Stimulated activated CD4-positive, alpha-beta T cell treated with anti-CD3 and anti-CD28 coated beads, Interleukin-2, amount 100 ng/mL, for 24 hours (primary cell): ENCODE data around the gene B4GALT6.

Experiments used
- DNase-seq, 2 donors: peaks; one replicate each; pipeline ENCODE4 v3.0.0-alpha.2; 2020

B4GALT6 gene

DNA sequence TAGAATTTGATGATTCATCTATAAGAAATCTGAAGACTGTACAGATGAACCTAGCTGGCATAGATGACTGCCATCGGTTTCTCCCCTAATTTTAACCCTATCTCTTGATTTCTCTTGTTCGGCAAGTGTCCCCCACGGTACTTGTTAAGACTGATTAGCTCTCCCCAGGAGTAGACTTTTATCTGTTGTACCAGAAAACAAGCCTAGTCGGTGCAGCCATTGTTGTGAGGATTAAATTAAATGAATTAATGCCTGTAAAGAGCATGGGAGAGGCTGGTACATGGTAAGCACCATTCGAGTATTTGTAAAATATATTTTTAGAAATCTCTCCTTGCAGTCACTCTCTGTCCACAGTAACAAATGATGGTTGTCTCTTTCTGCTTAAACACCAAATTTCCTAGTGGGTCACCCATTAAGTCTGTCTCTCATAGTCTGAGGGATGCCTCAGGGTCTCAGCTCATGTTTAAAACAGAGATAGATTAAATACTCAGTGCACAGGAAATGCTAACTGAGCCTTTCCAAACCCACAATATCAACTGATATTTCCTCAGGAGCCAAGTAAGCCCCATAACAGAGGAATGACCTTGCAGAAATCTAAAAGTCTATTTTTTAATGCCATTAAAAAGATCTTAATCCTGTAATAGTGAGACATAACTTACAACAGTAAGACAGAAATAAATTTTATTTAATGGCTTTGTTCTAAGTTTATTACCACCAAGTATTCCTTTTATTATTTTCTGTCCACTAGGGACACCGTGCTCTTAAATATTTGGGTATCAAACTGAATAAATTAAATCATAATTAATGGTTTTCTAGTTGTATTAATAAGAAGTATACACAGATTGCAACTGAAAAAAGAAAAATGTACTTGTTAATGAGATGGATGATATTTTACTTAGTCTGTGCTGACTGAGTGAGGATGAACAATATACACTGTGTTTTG is 2.9 kb upstream of the B4GALT6 start:
- DNase-seq = no peak

DNA sequence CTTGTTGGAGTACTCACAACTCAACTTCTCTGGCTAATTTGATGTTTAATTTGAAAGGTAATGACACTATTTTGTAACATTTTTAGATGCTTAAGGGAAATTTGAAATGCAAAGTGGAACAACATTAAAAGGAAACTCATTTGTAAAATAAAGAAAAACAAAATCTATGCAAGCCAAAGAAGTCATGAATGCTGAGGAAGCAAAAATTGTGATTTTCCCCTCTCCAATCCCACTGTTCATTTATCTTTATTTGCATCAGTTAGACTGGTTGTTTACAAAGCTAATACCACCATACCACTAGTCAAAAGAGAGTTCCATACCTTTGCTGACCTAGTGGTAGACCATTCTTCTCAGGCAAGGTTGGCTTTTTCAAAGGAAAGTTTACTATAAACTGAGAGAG is 2.2 kb upstream of the B4GALT6 start:
- DNase-seq = no peak

DNA sequence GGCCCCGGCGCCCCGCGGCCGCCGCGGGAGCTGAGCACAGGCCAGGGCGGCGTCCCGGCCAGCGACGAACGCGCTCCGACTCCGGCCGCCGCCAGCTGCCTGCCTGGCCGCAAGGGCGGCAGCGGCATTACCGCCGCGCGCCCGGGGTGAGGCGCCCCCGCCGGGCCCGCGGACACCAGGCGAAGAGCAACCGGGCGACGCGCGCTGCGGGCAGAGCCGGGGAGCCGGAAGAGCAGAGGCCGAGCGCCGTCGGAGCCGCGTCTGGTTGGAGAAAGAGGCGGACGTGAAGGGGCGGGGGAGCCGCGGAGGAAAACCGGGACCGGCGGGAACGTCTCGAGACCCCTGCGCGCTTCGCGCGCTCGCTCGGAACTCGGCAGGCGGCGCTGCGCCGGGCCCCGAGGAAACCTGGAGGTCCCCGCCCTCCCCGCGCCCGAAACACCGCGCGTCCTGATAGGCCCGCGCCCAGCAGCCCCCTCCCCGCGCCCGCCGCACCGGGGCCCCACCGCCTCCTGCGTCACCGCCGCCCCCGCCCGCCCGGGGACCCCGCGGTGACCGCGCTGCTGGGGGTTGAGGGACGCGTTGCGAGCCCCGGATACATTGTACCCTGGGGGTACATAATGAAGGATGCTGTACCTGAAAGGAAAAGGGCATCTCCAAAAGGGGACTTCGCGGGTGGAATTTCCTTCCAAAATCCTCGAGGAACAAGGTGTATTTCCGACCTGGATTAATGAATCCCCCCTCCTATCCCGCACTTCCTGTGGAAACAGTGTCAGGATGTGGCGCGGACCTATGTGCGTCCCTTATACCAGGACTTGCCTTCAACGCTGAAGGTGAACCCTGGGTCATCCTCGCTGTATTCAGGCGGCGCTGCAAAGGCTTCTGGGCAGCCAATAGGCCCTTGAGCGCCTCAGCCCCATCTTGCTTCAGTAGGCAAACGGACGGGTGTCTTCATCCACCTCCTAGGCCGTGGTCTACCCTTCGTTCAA is 1.0 kb upstream of the B4GALT6 start:
- DNase-seq = peak; percentile 34 to 74

DNA sequence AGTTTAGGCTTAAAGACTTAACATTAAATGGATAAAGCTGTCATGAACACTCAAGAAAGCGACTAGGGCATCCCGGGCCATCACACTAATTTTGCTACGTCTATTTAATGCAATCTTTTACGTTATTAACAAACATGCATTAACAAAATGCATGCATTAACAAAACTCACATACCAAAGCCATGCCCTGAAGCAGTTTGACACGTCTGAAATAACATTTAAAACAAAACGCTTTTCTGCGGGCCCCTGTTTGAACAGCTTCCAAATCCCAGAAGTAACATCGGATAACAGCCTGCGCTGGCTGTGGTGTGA is 458 bp downstream of the B4GALT6 start:
- DNase-seq = no peak

DNA sequence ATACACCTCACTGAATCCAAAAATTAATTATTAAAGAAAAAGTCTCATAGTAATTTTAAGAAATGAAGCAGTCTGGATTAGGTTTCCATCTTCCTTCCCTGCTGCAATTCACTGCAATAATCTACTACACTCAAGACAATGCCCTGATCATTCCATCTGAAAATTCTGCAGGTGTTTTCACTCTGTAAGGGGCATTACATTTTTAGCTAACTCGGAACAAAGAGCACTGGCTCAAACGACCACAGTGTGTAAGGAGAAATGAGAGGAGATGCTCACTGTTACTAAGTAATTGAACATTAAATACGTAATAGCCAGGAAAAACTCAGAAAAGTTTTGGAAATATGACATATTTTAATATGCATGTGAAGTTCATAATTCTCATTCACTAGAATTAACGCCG is 1.3 kb downstream of the B4GALT6 start:
- DNase-seq = no peak

DNA sequence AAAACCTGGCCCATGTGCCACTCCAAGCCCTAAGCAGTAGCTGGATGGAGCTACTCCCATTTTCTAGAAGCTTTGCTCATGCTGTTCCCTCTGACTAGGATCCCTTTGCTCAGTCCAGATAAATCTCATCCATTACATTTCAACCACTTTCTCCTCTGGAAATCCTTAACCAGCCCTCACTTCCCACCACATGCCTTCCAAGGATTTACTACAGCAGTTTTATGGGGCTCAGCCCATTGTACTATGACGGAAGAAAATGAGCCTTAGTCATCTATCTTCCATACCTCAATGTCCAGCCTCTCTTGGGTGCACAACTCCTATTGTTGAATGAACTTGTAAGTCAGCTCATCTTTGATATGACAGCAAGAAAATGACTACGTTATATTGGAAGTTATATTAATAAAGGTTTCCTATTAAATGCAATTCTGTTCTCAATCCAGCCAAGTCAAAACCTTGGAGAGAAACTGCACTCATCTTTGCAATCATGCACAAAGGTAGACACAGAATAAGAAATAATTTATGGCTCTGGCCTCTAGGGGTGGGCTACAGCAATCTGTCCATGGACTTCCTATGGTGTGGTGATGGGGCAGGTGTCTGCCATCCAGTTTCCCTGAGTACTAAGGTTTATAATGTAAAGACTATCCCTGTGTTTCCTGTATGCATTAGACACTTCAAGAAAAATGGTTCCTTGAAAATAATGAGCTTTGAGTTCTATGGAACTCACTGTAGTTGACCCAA is 3.4 kb downstream of the B4GALT6 start:
- DNase-seq = no peak

DNA sequence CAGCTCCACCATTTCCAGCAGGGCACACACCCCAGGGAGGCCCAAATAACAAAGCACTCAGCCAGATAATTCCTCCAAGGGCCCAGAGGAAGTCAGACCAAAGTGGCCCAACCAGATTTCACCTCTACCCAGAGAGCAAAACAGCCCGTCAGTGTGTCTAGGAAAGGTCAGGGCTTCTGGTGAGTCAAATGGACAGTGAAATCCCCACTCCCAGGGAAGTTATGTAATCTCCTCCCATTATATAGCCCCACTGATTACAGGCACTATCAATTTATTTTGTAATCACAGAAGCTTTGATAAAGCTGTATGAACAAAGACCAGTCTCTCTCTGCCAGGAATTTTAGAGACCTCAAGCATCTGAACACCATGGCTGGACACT is 4.0 kb downstream of the B4GALT6 start:
- no peak for DNase-seq

DNA sequence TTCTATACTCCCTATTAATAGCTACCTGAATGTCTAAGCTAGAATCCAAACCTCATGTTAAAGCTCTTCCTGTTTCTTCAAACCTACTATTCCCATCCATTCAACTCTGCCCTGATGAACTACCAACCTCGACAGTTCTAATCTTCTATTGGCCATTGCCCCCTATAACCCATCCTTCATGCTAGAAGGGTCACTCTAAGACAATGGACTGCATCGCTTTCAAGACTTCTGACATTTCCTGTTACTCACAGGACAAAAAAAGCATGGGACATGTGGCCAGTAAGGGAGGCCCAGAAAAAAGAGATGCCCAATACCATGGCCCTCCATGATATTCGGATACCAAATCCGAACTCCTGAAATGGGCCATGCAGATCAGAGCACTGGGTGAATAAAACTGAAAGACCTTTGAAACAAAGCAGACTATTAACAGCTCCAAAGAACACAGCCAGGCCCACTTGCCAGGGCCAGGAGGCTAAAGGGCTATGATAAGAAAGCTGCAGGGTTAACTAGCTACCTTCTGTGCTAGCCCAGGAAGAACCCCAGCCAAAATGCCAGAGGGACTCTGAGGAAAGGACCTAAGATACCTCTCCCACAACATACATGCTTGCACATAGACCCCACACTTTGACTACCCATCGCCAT is 4.5 kb downstream of the B4GALT6 start:
- no peak for DNase-seq

DNA sequence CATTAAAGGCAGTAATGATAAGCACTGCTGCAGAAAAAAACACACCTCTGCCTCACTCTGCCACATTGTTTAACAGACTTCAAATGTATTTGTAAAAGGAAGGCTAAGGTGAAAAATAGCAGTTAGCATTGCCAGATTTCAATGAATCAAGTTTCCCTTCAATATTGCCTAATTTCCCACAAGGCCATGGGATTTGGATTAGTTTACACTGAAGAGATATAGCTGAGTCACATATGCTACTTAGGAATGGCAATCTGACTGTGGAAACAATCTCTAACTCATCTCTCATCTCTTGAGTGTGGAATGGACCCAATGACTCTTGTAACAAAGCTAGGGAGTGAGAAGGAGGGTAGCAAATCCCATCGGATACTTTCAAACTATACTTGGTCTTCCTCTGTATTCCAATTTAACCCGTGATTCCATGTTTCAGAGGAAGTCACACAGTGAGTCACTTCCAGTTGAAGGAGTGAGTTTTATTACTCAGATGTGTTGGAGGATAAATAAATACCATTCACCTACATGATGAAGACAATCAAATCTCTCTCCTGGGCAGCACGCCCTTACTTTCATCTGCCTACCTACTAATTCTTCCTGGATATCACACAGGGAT is 5.1 kb downstream of the B4GALT6 start:
- DNase-seq = no peak

DNA sequence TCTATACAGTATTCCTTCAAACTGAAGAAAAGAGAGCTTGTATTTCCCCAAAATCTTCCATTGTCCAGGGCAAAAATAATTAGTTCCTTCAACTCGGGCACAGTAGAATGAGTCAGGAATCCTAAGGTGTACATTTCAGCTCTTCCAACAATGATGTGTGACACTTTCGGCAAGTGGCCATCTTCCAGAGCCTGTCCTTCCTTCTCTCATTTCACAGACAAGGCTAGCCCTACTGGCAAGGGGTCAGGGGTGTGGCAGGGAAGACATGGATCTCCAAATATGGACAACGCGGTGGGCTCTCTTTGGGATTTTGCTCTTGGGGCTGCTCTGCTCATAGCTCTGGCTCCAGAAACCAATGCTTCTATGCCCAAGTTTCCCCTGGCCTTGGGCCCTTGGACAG is 6.0 kb downstream of the B4GALT6 start:
- no peak for DNase-seq

DNA sequence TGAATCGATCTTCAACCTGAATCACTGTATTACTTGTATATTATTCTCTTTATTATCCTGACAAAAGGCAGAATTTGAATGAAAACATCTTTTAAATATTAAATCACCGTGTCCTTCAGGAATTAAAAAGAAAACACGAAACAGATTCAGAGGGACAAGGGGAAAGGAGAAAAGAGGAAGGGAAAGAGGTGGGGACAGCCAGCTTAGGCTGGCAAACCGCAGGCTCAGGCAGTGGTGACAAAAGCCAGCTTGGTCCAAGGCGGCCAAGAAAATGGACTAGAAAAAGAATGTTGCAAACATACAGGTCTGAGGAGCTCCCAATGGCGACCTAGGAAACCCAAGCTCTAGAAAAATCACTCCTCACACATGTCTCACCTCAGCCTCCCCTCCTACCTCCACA is 6.8 kb downstream of the B4GALT6 start:
- DNase-seq = no peak

DNA sequence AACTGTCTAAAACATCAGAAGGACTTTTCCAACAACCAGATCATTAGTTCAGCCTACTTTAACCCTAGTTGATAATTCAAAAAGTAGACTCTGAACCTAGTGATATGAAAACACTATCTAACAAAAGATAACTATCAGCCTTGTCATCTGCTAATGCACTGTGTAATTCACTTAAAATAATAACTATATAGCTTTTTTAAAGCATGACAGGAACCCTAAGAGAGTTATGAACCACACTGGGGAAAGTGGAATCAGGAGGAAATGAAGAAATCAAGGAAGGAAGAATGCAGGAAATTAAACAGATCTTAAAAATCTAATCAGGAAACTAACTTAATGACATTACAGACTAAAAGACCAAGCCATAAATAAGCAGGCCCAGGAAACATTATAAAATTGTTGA is 9.0 kb downstream of the B4GALT6 start:
- no peak for DNase-seq

DNA sequence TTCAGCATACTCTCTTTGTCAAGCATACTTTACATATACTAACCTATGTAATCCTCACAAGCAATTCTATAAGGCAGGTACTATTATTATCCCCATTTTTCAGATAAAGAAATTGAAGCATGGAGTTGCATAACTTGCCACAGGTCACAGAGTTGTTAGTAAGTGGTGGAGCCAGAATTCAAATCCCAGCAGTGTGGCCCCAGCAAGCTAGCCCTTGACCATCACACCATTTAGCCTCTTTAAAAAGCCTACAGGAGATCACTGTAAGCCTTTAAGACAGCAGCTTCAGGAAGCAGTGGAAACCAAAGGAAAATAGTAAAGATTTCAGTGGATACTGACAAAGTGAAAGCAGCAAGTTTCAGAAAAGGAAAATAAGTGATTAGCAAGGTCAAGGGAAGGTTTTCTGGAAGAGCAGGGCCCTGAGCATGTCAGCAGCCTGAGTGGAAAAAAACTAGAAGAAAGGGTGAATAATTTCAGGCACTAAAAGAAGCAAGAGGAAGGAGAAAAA is 11.7 kb downstream of the B4GALT6 start:
- no peak for DNase-seq

DNA sequence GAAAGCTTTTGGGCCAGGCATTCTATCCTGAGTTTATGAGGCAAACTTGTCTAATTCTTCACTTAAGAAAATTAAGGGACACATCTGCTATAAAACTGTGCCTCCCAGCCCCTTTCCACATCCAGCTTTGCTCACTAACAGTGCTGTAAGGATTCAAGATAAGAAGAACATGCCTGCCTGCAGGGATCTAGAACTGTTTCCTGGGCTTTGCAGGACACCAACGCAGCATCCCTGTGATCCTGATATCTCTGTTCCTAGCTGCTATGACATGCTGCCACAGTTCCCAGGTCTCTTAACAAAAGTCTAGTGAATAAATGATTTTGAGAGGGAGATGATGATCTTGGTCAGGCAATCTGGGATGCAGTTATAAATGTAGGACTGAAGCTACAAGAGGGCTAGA is 12.4 kb downstream of the B4GALT6 start:
- DNase-seq = no peak

DNA sequence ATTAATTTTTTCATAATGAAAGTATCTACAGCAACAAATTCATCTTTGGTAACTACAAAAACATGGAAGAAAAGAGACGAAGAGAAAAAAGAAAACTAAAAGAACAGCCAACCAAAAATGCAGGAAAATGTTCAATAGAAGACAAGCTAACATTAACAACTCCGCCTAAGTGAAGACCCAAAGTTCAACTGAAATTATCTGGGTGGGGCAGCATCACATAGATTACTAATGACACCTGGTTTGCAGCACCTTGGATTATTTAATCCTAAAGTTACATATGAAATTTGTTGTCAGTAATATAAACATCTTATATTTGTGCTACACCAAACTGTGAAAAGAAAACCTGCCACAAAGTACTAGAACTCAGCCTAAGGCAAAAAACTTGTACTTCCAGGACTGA is 14.8 kb downstream of the B4GALT6 start:
- DNase-seq = no peak

DNA sequence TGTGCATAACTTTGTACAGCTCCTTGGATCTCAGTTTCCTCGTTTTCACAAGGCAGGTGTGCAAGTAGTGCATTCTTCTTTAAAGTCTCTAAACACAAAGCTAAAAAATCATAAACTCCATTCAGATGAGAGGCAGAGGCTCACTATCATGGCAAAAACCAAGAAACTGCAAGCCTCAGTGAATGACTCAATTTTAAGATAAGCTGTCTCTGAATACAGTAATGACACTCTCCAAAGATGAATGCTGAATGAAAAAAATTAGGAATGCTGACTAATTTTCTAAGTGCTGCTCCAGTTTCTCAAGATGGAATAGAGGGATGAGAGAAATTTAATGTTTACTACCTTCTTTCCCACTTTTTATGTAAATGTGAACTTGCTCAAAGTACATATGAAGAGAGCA is 17.2 kb downstream of the B4GALT6 start:
- DNase-seq = no peak

DNA sequence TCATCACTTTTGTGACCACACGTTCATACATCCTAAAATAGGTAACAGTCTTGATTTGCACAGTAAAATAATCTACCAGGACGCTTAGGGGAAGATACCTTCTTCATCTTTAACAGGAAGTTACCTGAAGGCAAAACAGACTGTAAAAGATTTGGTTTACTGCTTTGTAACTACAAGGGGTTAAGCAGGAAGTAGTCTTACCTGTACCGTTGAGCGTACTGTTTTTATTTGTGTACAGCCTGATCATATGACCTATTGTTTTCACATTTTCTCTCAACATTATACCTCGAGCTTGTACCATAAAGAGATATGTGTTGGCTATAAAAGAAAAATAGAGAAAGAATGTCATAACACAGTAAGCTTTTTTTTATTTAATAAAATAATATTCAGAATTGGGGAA is 18.3 kb downstream of the B4GALT6 start:
- no peak for DNase-seq

DNA sequence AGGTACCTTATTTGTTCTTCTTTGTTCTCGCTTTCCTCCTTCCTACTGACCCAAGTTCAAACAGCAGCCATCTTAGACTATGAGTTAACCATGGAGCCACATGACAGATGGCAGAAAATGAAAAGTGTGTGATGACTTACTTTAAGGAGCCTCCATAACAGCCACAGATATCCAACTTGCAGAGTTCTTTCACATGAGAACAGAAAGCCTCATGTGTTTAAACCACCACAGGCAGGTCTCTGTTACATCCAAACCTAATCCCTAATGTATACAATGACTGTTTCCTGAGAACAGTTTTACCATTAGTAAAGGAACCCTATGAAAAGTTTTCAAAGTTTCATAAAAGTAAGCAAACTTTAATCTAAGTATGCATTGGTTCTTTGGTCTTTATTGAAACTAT is 20.3 kb downstream of the B4GALT6 start:
- no peak for DNase-seq

DNA sequence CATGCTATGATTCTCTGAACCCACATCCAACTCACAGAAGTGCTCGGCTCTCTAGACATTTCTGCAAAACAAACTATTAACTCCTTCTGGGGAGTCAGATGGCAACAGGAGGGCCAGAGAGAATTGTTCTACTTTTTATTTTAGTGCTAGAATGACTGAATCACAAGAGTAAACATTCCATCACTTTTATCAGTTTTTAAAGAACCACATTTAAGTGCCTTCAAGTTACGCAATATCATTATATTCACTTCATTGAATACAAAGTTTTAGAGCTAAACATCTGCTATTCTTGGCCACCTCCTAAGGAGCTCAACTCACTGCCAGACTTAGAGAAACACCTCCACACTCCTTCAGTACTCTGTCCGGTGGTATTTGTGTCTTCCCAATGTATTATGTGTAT is 22.4 kb downstream of the B4GALT6 start:
- DNase-seq = no peak

DNA sequence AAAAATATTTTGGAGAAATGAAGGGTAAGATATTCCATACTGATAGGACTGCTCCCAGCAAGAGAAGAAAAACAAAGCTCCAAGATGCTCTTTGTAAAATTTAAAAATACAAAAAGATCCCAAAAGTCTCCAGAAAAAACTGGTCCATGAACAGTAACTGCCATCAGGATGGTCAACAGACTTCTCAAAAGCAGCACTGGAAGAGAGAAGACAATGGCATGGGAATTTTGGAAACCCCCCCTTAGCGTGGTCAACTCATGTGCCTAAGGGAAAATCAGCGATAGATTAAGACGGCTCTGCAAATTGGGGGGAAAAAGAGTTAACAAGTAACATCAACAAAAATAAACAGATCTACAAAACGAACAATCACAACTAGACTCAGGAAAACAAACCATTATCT is 23.6 kb downstream of the B4GALT6 start:
- DNase-seq = no peak

DNA sequence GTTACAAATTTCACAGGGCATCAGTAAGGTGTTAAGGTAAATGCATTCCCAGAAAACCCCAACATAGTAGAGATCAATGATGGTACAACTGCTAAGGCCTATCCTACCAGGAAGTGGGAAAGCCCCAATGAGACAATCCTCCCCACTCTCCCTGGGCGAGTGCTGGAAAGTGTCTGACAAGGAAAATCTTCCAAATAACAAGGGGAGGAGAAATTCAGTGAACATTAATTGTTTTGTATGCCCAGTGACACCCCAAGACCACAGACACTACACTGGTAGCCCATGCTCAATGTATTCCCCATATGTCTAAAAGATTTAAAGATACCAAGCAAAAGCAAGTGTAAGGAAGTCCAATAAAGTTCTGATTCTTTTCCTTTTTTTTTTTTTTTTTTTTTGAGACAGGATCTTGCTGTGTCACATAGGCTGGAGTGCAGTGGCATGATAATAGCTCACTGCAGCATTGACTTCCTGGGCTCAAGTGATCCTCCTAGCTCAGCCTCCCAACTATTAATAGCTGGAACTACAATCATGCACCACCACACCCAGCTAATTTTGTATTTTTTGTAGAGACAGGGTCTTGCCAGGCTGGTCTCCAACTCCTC is 24.7 kb downstream of the B4GALT6 start:
- DNase-seq = no peak
